AG04450 (cell line): ENCODE data around the gene CSDE1. TPM values are rescaled to one million over a fixed set of nuclear protein-coding genes. Genes with fewer than 3 reads are reported as not detected.

Experiments used
- CTCF ChIA-PET: fragments of 300-600, 350-600 bp; formaldehyde crosslinking; extraction: SDS; loops from one replicate; lab custom pipeline; 2022; ENCODE audit warnings: antibody characterized with exemption, inconsistent platforms; lab: Charles Lee
- POLR2A ChIA-PET: fragments of 350-600 bp; formaldehyde crosslinking; extraction: SDS; loops from one replicate; lab custom pipeline; 2021; ENCODE audit warnings: antibody characterized with exemption, inconsistent platforms; lab: Yijun Ruan, JAX
- DNase-seq: peaks from one replicate; pipeline ENCODE4 v3.0.0-alpha.2; 2011; ENCODE audit warnings: low read depth, low spot score
- H3K27ac ChIP-seq: one replicate; pipeline ENCODE4 v1.5.1; 2012; ENCODE audit warnings: low read depth, low read length, control low read depth
- H3K27me3 ChIP-seq: one replicate; pipeline ENCODE4 v1.6.0; 2012; ENCODE audit warnings: low read length; ENCODE audit not compliant: control insufficient read depth, insufficient read depth
- H3K4me3 ChIP-seq: 2 replicates; pipeline ENCODE4 v1.5.1; 2011; ENCODE audit warnings: mild to moderate bottlenecking, low read depth, low read length, control low read depth
- H3K9me3 ChIP-seq: 2 replicates; pipeline ENCODE4 v1.5.1; 2012; ENCODE audit warnings: low read length; ENCODE audit not compliant: control insufficient read depth, insufficient read depth
- polyA plus RNA-seq: library from polyadenylated mRNA; depleted of rRNA; stranded (reverse); fragments of >200 nt; gene quantifications from 2 replicates; pipeline ENCODE4 v1.2.3, GENCODE V29; 2011
- TF ChIP-seq, protein P1 (sequence below): IDR thresholded peaks from 2 replicates; pipeline ENCODE4 v1.5.1; 2011; ENCODE audit warnings: low read depth, low read length, control low read depth, inconsistent platforms

CSDE1 gene
- polyA plus RNA-seq, 1 experiment: 438 TPM

DNA sequence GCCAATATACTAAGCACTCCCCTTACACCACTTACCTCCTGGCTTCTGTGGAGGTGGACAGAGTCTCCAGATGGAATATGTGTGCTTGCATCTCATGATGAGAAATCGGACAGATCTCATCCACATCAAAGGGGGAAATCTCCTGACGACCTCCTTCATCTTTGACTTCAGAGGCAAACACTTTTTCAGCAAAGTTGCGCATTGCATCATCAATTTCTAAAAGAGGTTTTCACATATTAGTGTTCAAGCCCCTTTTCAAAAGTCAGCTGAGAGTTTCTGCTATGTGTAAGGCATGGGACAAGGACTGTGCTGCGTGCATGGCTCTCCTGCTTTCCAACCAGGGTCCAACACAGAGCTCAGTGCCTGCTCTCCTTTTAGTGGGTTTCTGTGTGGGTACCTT is 69.3 kb downstream of the CSDE1 start:
- H3K27ac ChIP-seq: no peak overlapping the region
- POLR2A ChIA-PET: no interaction called here
- no peaks in the 10 kb centered on the region for H3K9me3 ChIP-seq
- peaks cover 22% of the 10 kb centered on the region for H3K27me3 ChIP-seq
- H3K4me3 ChIP-seq: no peak overlapping the region
- TF ChIP-seq, protein P1, sequence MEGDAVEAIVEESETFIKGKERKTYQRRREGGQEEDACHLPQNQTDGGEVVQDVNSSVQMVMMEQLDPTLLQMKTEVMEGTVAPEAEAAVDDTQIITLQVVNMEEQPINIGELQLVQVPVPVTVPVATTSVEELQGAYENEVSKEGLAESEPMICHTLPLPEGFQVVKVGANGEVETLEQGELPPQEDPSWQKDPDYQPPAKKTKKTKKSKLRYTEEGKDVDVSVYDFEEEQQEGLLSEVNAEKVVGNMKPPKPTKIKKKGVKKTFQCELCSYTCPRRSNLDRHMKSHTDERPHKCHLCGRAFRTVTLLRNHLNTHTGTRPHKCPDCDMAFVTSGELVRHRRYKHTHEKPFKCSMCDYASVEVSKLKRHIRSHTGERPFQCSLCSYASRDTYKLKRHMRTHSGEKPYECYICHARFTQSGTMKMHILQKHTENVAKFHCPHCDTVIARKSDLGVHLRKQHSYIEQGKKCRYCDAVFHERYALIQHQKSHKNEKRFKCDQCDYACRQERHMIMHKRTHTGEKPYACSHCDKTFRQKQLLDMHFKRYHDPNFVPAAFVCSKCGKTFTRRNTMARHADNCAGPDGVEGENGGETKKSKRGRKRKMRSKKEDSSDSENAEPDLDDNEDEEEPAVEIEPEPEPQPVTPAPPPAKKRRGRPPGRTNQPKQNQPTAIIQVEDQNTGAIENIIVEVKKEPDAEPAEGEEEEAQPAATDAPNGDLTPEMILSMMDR: no peak
- DNase-seq: no peak
- CTCF ChIA-PET: no interaction called here

DNA sequence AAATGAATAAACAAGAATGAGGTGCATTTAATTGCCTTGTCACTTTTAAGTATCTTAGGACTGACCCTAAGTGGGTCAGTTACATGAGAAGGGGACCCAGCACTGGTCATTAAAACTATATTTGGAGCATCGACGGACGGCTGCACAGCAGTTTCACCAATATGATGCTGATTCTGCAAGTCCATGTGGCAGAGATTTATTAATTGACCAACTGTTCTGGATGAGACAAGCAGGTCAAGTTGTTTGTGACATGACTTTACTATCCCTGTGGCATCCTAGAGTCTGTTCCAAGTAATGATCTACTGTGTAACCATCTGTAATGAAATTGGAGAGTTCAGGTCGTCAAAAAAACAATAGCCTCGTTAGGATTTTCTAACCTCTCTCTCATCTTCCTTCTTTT is 71.9 kb downstream of the CSDE1 start:
- TF ChIP-seq, protein P1: no peak
- no peaks in the 10 kb centered on the region for H3K9me3 ChIP-seq
- ChIA-PET POLR2A (no interaction called here), CTCF (no interaction called here)
- peaks cover 24% of the 10 kb centered on the region for H3K27me3 ChIP-seq
- no peak overlapping the region for H3K4me3 ChIP-seq
- no peak for DNase-seq
- no peak overlapping the region for H3K27ac ChIP-seq

DNA sequence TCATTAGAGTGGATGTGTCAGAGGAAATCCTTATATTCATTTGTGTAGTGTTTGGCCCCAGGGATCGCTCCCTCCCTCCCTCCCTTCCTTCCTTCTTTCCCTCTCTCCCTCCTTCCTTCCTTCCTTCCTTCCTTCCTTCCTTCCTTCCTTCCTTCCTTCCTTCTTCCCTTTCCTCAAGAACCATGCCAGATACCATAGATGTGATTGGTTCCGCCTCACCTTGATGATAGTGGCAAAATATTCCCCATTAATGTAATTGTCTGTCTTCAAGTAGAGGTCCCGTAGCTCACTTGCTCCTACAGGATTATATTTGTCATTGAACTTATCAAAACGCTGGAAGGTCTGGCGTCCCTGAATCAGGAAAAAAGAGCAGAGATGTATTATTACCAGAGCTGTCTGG is 80.1 kb downstream of the CSDE1 start:
- Histone ChIP-seq H3K27me3 (peaks cover 10% of the 10 kb centered on the region), H3K9me3 (no peaks in the 10 kb centered on the region), H3K4me3 (no peak overlapping the region), H3K27ac (no peak overlapping the region)
- POLR2A ChIA-PET: no interaction called here
- DNase-seq: no peak
- CTCF ChIA-PET: no interaction called here
- TF ChIP-seq, protein P1: no peak

DNA sequence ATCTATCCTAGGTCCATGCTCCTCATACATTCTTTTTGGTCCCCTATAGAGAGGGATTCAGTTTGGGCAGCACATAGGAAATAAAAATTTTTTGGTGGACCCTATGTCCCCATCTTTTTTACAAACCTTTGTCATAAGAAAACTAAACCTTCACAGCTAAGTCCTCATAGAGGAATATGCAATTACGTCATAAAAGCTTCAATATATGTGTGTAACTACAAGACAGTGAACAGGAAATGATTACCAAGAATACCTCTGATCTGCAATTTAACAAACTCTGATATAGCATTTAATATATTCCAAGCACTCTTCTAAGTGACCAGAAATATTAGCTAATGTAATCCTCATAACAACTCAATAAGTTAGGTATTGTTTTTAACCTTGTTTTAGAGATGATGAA is 81.7 kb downstream of the CSDE1 start:
- TF ChIP-seq, protein P1: no peak
- Histone ChIP-seq H3K27ac (no peak overlapping the region), H3K27me3 (peaks cover 8% of the 10 kb centered on the region), H3K9me3 (no peaks in the 10 kb centered on the region), H3K4me3 (no peak overlapping the region)
- ChIA-PET CTCF (no interaction called here), POLR2A (no interaction called here)
- DNase-seq: no peak

DNA sequence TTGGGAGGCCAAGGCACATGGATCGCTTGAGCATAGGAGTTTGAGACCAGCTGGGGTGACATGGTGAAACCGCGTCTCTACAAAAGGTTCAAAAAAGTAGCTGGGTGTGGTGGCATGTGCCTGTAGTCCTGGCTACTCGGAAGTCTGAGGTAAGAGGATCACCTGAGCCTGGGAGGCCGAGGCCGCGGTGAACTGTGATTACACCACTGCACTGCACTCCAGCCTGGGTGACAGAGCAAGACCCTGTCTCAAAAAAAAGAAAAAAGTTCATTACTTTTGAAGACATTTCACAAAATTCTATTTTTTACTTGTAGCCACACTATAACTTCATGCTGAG is 85.9 kb downstream of the CSDE1 start:
- Histone ChIP-seq H3K9me3 (no peaks in the 10 kb centered on the region), H3K27ac (no peak overlapping the region), H3K4me3 (no peak overlapping the region), H3K27me3 (peaks cover 5% of the 10 kb centered on the region)
- no peak for DNase-seq
- ChIA-PET POLR2A (no interaction called here), CTCF (interaction anchor here (1.3 to 5.4 kb wide), 4 partner anchors 9 to 694 kb away, joined by 3 to 25 read pairs (median 4); no protein-coding TSS in a partner anchor)
- TF ChIP-seq, protein P1: no peak
